H1 (cell line): Measurements from ENCODE around the gene TJP2. TPM values are rescaled to one million over a fixed set of nuclear protein-coding genes. Genes with fewer than 3 reads are reported as not detected.

Experiments
- CTCF ChIA-PET: fragments of 300-600 bp; sonication (Branson Sonifier 250); formaldehyde crosslinking; loops from one replicate; lab custom pipeline; 2021; ENCODE audit not compliant: partially characterized antibody; lab: Charles Lee
- POLR2A ChIA-PET: fragments of 300-600 bp; sonication (Branson Sonifier 250); formaldehyde crosslinking; loops from one replicate; lab custom pipeline; 2021; ENCODE audit warnings: inconsistent platforms; ENCODE audit not compliant: partially characterized antibody; lab: Charles Lee
- DNase-seq, 2 experiments: peaks; one replicate each; pipeline versions ENCODE4 v3.0.0 to v3.0.0-alpha.2; 2010 to 2022; ENCODE audit warnings: low spot score in 2 of 2, low read depth in 1 of 2, mixed read lengths in 1 of 2
- FAIRE-seq: peaks from 2 replicates; lab custom pipeline; 2011; peaks lifted over from hg19 to GRCh38; lab: Jason Lieb, UNC
- H2AFZ ChIP-seq: 2 replicates; pipeline ENCODE4 v1.8.1; 2012; ENCODE audit warnings: low read length, inconsistent platforms
- H2AK5ac ChIP-seq: 2 replicates; pipeline ENCODE4 v1.6.1; 2013; ENCODE audit warnings: low read depth, low read length
- H2BK120ac ChIP-seq: replicated peaks from 2 replicates; pipeline ENCODE3; 2013; ENCODE audit warnings: low read depth, low read length, inconsistent platforms
- H2BK12ac ChIP-seq: 2 replicates; pipeline ENCODE4 v1.6.1; 2013; ENCODE audit warnings: low read depth, low read length
- H2BK15ac ChIP-seq: 2 replicates; pipeline ENCODE4 v1.6.1; 2013; ENCODE audit warnings: low read length
- H2BK20ac ChIP-seq: 2 replicates; pipeline ENCODE4 v1.6.1; 2013; ENCODE audit warnings: low read length
- H2BK5ac ChIP-seq: 2 replicates; pipeline ENCODE4 v1.6.1; 2013; ENCODE audit warnings: low read depth, low read length
- H3K14ac ChIP-seq: 2 replicates; pipeline ENCODE4 v1.6.1; 2013; ENCODE audit warnings: inconsistent platforms; ENCODE audit not compliant: insufficient read length
- H3K18ac ChIP-seq: 2 replicates; pipeline ENCODE4 v1.6.1; 2013; ENCODE audit warnings: low read length; ENCODE audit errors: extremely low read depth
- H3K23ac ChIP-seq: 2 replicates; pipeline ENCODE4 v1.6.1; 2013; ENCODE audit warnings: inconsistent platforms; ENCODE audit not compliant: insufficient read length
- H3K23me2 ChIP-seq: 2 replicates; pipeline ENCODE4 v1.6.1; 2013; ENCODE audit warnings: low read depth, low read length
- H3K27ac ChIP-seq: 2 replicates; pipeline ENCODE4 v1.6.1; 2011; ENCODE audit warnings: low read depth, low read length, inconsistent platforms
- H3K27me3 ChIP-seq, 4 experiments: replicated peaks in 1 of 4; 1 replicate in 1 of 4; 2 replicates in 3 of 4; pipeline versions ENCODE4 v1.6.1 to v1.8.1; 2011 to 2013; ENCODE audit warnings: low read length in 3 of 4, mild to moderate bottlenecking in 3 of 4, inconsistent platforms in 2 of 4, mixed read lengths in 2 of 4, moderate library complexity in 1 of 4; ENCODE audit not compliant: control insufficient read depth in 3 of 4, insufficient read depth in 3 of 4; ENCODE audit errors: extremely low read depth in 1 of 4
- H3K36me3 ChIP-seq, 4 experiments: 2 replicates each; pipeline versions ENCODE4 v1.6.1 to v1.8.1; 2011 to 2013; ENCODE audit warnings: mild to moderate bottlenecking in 4 of 4, low read length in 3 of 4, moderate library complexity in 2 of 4, control low read depth in 1 of 4, inconsistent platforms in 1 of 4; ENCODE audit not compliant: insufficient read depth in 4 of 4, control insufficient read depth in 2 of 4
- H3K4ac ChIP-seq: replicated peaks from 2 replicates; pipeline ENCODE3; 2013; ENCODE audit warnings: low read length, low read depth, mixed read lengths, inconsistent platforms; ENCODE audit not compliant: insufficient read length
- H3K4me1 ChIP-seq, 4 experiments: replicated peaks in 1 of 4; 1 replicate in 1 of 4; 2 replicates in 3 of 4; pipeline versions ENCODE4 v1.6.1 to v1.8.1; 2011 to 2013; ENCODE audit warnings: low read length in 3 of 4, inconsistent platforms in 2 of 4, mixed read lengths in 1 of 4; ENCODE audit not compliant: insufficient read depth in 4 of 4, control insufficient read depth in 3 of 4
- H3K4me2 ChIP-seq, 2 experiments: 2 replicates each; pipeline versions ENCODE4 v1.6.1 to v1.8.1; 2011 to 2013; ENCODE audit warnings: low read depth in 2 of 2, low read length in 2 of 2, control low read depth in 1 of 2, inconsistent platforms in 1 of 2, mild to moderate bottlenecking in 1 of 2; ENCODE audit not compliant: insufficient read depth in 1 of 2
- H3K4me3 ChIP-seq, 4 experiments: fragments of 200-600, 300-600 bp in 1 of 4; sonication (generic), shearing (Covaris generic), sonication (Bioruptor Twin) in 1 of 4; 2 replicates each; pipeline versions ENCODE4 v1.5.1 to v1.8.1; 2011 to 2016; ENCODE audit warnings: low read length in 4 of 4, low read depth in 3 of 4, control low read depth in 2 of 4, inconsistent platforms in 2 of 4, mild to moderate bottlenecking in 2 of 4, mixed read lengths in 1 of 4, moderate library complexity in 1 of 4; ENCODE audit not compliant: insufficient read depth in 2 of 4; ENCODE audit errors: extremely low read depth in 1 of 4
- H3K56ac ChIP-seq: replicated peaks from 2 replicates; pipeline ENCODE3; 2013; ENCODE audit warnings: low read depth, mild to moderate bottlenecking, mixed read lengths, low read length, inconsistent platforms; ENCODE audit not compliant: insufficient read length
- H3K79me1 ChIP-seq: 2 replicates; pipeline ENCODE4 v1.6.1; 2013; ENCODE audit warnings: low read depth, low read length, control low read depth
- H3K79me2 ChIP-seq, 2 experiments: 2 replicates each; pipeline versions ENCODE4 v1.6.1 to v1.8.1; 2012 to 2013; ENCODE audit warnings: low read length in 2 of 2, mild to moderate bottlenecking in 2 of 2, inconsistent platforms in 1 of 2; ENCODE audit not compliant: insufficient read depth in 2 of 2, control insufficient read depth in 1 of 2
- H3K9ac ChIP-seq, 4 experiments: replicated peaks in 1 of 4; 1 replicate in 1 of 4; 2 replicates in 3 of 4; pipeline versions ENCODE4 v1.6.1 to v1.8.1; 2011 to 2013; ENCODE audit warnings: low read depth in 3 of 4, low read length in 3 of 4, control low read depth in 2 of 4, mild to moderate bottlenecking in 2 of 4, moderate library complexity in 2 of 4, inconsistent platforms in 1 of 4; ENCODE audit errors: extremely low read depth in 1 of 4
- H3K9me3 ChIP-seq, 2 experiments: 2 replicates each; pipeline versions ENCODE4 v1.6.1 to v1.8.1; 2012 to 2013; ENCODE audit warnings: mild to moderate bottlenecking in 2 of 2, moderate library complexity in 2 of 2, control low read depth in 1 of 2, inconsistent platforms in 1 of 2, low read depth in 1 of 2, low read length in 1 of 2, mixed read lengths in 1 of 2; ENCODE audit not compliant: insufficient read depth in 2 of 2
- H4K20me1 ChIP-seq, 2 experiments: replicated peaks in 1 of 2; 2 replicates each; pipeline versions ENCODE3 to v1.8.1; 2011 to 2013; ENCODE audit warnings: inconsistent platforms in 2 of 2, low read length in 2 of 2, mild to moderate bottlenecking in 1 of 2; ENCODE audit not compliant: insufficient read depth in 2 of 2, control insufficient read depth in 1 of 2
- H4K5ac ChIP-seq: 2 replicates; pipeline ENCODE4 v1.6.1; 2013; ENCODE audit warnings: low read length, low read depth, mixed read lengths, inconsistent platforms; ENCODE audit not compliant: insufficient read length
- H4K8ac ChIP-seq: 2 replicates; pipeline ENCODE4 v1.8.0; 2013; ENCODE audit warnings: mild to moderate bottlenecking, moderate library complexity, low read length, inconsistent platforms; ENCODE audit not compliant: insufficient read depth; ENCODE audit errors: extremely low read depth
- H4K91ac ChIP-seq: replicated peaks from 2 replicates; pipeline ENCODE3; 2013; ENCODE audit warnings: low read length, mixed read lengths, inconsistent platforms; ENCODE audit not compliant: insufficient read length
- BCL11A ChIP-seq, 2 experiments: IDR thresholded peaks; one replicate each; pipeline ENCODE4 v1.6.1; 2011; ENCODE audit warnings: low read depth in 2 of 2, low read length in 2 of 2, mild to moderate bottlenecking in 2 of 2
- CBX5 ChIP-seq: fragments of 300-800, 300-1000 bp; sonication (generic); IDR thresholded peaks from 2 replicates; pipeline ENCODE4 v1.7.1; 2016; ENCODE audit warnings: antibody characterized with exemption, low read length, low read depth
- CHD2 ChIP-seq: IDR thresholded peaks from 2 replicates; pipeline ENCODE4 v1.6.1; 2012; ENCODE audit warnings: low read length, improper control_type of control experiment
- GABPA ChIP-seq: IDR thresholded peaks from 2 replicates; pipeline ENCODE4 v1.6.1; 2011; ENCODE audit warnings: mild to moderate bottlenecking, low read length, moderate library complexity, borderline replicate concordance; ENCODE audit not compliant: insufficient read depth
- JUN ChIP-seq: IDR thresholded peaks from 2 replicates; pipeline ENCODE4 v1.6.1; 2011; ENCODE audit warnings: low read depth, mild to moderate bottlenecking, improper control_type of control experiment, low read length
- PHF8 ChIP-seq: fragments of 200-600 bp; sonication (generic); conservative IDR thresholded peaks from 2 replicates; pipeline ENCODE4 v1.7.1; 2012; ENCODE audit warnings: low read depth, mild to moderate bottlenecking, inconsistent platforms, low read length, moderate library complexity
- RNF2 ChIP-seq: fragments of 200-900, 300-1000 bp; sonication (generic); IDR thresholded peaks from 2 replicates; pipeline ENCODE4 v1.7.1; 2016; ENCODE audit warnings: borderline replicate concordance, low read depth, mild to moderate bottlenecking, antibody characterized with exemption, low read length; ENCODE audit not compliant: poor library complexity, severe bottlenecking; ENCODE audit errors: missing control alignments
- SIRT6 ChIP-seq: IDR thresholded peaks from one replicate; pipeline ENCODE4 v1.7.1; 2012; ENCODE audit warnings: low read length, inconsistent platforms
- TCF12 ChIP-seq: IDR thresholded peaks from 2 replicates; pipeline ENCODE4 v1.6.1; 2011; ENCODE audit warnings: low read depth, mild to moderate bottlenecking, low read length
- ZNF274 ChIP-seq: IDR thresholded peaks from 2 replicates; pipeline ENCODE4 v1.7.0; 2012; ENCODE audit warnings: low read length, borderline replicate concordance; ENCODE audit errors: extremely low read depth
- WGBS, 2 experiments: shearing (Covaris generic) in 1 of 2; methylation state at CpG; one replicate each; pipeline versions ENCODE4 v1.1.6 to v1.1.7; 2013 to 2015; ENCODE audit warnings: low lambda C conversion rate in 2 of 2, mixed read lengths in 2 of 2, inconsistent platforms in 1 of 2, low coverage in 1 of 2, missing lambda C conversion rate in 1 of 2; ENCODE audit not compliant: insufficient replicate concordance in 2 of 2, insufficient coverage in 1 of 2, insufficient read length in 1 of 2; ENCODE audit errors: extremely low coverage in 1 of 2, missing lambda C conversion rate in 1 of 2; 5-methylcytosine and 5-hydroxymethylcytosine counted together
- polyA plus RNA-seq, 7 experiments: library from polyadenylated mRNA; depleted of rRNA in 3 of 7; stranded (reverse) in 5 of 7; unstranded in 2 of 7; fragments of >200 nt in 5 of 7; fragments of 200-250 nt in 2 of 7; gene quantifications; 1 replicate in 5 of 7; 2 replicates in 1 of 7; 4 replicates in 1 of 7; pipeline versions ENCODE4 v1.2.1 to v1.2.3, GENCODE V29; 2011 to 2013; ENCODE audit warnings: missing spikeins in 2 of 7, mixed read lengths in 2 of 7
- total RNA-seq: library from RNA; stranded (reverse); fragmentation: NEBNext Ultra II Directional; extraction: Animal tissue kit (Norgen Biotek cat#: 25700); gene quantifications from 2 replicates; pipeline ENCODE4 v1.2.1, GENCODE V29; 2021
- TF ChIP-seq, protein P1 (sequence below): IDR thresholded peaks from 2 replicates; pipeline ENCODE4 v1.6.1; 2012; ENCODE audit warnings: inconsistent platforms
- TF ChIP-seq, protein P2 (sequence below): IDR thresholded peaks from 2 replicates; pipeline ENCODE4 v1.6.1; 2012; ENCODE audit warnings: low read length, inconsistent platforms

The TJP2 gene
- total and polyA plus RNA-seq, 2 of the 8 experiments (the other 6 are each of a cell fraction or from before 2014, with no cell fraction given), result 54.9 to 137 TPM

DNA sequence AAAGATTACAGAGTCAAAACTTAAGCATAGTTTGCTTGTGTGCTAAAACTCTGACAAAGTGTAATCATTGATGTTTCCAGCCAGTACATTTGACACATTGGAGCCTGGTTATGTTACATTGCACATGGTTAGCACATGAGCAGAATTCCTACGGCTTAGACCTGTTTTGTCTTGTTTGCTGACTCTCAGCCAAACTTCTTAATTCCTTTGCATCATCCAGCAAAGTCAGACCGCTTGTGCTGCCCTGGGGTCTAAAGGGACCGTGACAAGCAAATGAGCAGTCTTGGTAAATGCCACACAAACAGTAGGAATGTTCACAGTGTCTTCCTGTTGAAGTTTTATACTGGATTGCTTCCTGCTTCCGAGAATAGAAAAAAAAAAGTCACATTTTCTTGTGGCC lies 79.0 kb downstream of the TJP2 start:
- DNase-seq (no peak), FAIRE-seq (no peak)
- Histone ChIP-seq H2AFZ (no peak overlapping the region), H2BK5ac (no peak overlapping the region), H2BK20ac (no peak overlapping the region), H2BK15ac (no peak overlapping the region), H3K4me2 (no peak overlapping the region), H3K23ac (no peak overlapping the region), H3K18ac (no peak overlapping the region), H4K91ac (no peak overlapping the region), H3K79me2 (no peaks in the 10 kb centered on the region), H4K20me1 (no peaks in the 10 kb centered on the region), H3K9ac (no peak overlapping the region), H3K4me3 (no peak overlapping the region), H3K79me1 (no peaks in the 10 kb centered on the region), H3K36me3 (peaks cover 24 to 47% (median 40%) of the 10 kb centered on the region in 4 experiments), H3K9me3 (no peaks in the 10 kb centered on the region), H2AK5ac (no peak overlapping the region), H2BK12ac (no peak overlapping the region), H3K23me2 (no peaks in the 10 kb centered on the region), H3K56ac (no peak overlapping the region), H3K4me1 (no peaks in the 10 kb centered on the region), H4K5ac (no peak overlapping the region), H4K8ac (no peak overlapping the region), H3K14ac (no peak overlapping the region), H3K27me3 (no peaks in the 10 kb centered on the region), H2BK120ac (no peak overlapping the region), H3K27ac (no peak overlapping the region), H3K4ac (no peak overlapping the region)
- ChIA-PET POLR2A (interaction anchor here (0.6 to 1.3 kb wide), 2 partner anchors 9 to 56 kb away, joined by 3 to 4 read pairs; no protein-coding TSS in a partner anchor), CTCF (interaction anchor here (0.6 kb wide), 1 partner anchor 224 kb away, joined by 3 read pairs; no protein-coding TSS in a partner anchor)
- WGBS, 2 experiments, result 96% methylated on average over 4 of the region's 4 CpGs; no CpG with 5 or more reads in 1 of the 2 experiments
- TF ChIP-seq JUN (no peak), TCF12 (no peak), SIRT6 (no peak), GABPA (no peak), RNF2 (no peak), BCL11A (IDR thresholded peaks at IDR 0.05; ENCODE audit: low read depth in 2 of 2, low read length in 2 of 2) (no peak), CBX5 (no peak), ZNF274 (no peak), CHD2 (no peak), PHF8 (no peak)
- TF ChIP-seq, protein P1, sequence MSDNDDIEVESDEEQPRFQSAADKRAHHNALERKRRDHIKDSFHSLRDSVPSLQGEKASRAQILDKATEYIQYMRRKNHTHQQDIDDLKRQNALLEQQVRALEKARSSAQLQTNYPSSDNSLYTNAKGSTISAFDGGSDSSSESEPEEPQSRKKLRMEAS, result no peak
- TF ChIP-seq, protein P2, sequence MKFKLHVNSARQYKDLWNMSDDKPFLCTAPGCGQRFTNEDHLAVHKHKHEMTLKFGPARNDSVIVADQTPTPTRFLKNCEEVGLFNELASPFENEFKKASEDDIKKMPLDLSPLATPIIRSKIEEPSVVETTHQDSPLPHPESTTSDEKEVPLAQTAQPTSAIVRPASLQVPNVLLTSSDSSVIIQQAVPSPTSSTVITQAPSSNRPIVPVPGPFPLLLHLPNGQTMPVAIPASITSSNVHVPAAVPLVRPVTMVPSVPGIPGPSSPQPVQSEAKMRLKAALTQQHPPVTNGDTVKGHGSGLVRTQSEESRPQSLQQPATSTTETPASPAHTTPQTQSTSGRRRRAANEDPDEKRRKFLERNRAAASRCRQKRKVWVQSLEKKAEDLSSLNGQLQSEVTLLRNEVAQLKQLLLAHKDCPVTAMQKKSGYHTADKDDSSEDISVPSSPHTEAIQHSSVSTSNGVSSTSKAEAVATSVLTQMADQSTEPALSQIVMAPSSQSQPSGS, result no peak
